Hepatic stellate cell (primary cell): ENCODE results near the gene ARHGEF1.
"Not testable (repeated sequence)": the region's sequence is repeated elsewhere in the genome, so short reads cannot be mapped to it uniquely, and the experiment has no call there.

ENCODE experiments used
- DNase-seq: peaks from one replicate; pipeline ENCODE4 v3.0.0; 2011; ENCODE audit warnings: low spot score

The ARHGEF1 gene

DNA sequence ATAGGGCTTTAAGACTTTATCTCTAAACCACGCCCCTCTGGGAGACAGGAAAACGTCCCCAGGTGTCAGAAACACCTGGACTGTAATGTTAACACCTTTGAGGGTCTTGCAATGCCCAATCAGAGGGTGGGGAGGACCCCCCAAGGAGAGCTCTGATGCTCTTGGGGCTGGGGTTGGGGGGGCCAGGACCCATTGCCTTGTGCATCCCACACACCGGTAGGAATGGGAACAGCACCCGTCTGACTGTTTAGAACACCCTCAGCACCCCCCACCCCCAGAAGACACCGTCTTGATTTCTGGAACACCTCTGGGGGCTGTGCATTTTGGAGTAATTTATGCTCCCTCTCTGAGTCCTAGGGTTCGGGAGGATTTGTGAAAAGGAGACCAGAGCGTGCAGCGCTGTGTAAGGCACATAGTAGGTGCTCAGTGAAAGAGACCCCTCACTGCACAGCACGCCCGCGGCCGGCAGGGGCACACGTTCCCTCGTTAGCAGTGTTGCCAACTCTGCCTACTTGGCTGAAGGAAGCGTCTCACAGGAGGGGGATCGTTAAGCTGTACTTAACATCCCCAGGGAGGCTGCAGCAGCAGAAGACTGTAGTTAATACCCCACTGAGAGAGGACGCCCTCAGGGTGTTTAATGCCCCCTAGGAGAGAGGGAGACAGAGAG, 48.1 kb downstream of the ARHGEF1 start:
- no peak for DNase-seq

- DNase-seq: no peak
These were observed 49.3 kb downstream of the ARHGEF1 start for GRCh38 chr19:41932259-41932719.

DNA sequence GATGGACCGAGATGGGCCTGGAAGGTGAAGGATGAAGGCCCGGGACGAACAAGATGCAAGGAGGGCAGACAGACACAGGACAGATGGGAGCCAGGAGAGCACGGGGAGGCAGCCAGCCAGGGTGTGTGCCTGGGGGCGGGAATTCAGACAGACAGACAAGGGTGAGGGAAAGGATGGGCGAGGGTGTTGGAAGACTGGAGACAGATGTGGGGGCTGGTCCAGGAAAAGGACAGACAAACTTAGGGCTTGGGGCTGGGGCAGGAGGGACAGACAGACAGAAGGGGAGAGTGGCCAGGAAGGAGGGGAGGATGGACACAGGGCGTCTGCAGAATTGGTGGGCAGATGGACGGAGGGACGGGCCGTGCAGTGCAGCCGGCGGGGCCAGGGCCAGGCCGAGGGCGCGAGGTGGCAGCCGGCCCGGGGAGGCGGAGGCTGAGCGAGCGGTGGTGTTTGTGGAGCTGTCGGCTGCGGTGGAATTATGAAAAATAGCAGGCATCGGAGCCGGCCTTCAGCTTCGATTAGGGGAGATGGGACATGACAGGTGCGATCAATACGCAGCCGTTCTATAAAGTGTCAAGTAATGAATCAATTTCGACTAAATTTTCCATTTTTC, 49.8 kb downstream of the ARHGEF1 start:
- no peak for DNase-seq

- DNase-seq: no peak
These were observed 50.9 kb downstream of the ARHGEF1 start for GRCh38 chr19:41933693-41934426.

DNA sequence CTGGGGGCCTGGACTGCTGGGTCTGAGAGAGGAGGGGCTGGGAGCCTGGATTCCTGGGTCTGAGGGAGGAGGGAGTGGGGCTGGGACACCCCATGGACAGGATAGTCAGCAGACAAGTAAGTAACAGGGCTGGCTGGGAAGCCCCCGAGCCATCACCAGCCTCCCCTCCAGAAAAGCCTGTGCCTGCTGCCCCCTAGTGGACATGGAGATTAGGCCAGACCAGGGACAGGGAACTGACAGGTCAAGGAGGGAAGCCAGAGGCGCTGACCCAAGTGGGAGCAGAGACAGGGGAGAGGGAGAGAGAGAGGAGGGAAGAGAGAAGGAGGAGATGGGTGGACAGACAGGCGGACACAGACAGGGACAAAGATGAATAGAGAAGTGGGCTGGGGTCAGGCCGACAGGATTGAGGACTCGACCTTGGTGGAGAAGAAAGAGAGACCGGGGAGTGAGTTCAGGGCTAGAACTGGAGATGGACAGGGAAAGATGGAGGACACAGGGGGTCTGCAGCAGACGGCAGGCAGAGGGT, 51.9 kb downstream of the ARHGEF1 start:
- peak; percentile 83 for DNase-seq

DNA sequence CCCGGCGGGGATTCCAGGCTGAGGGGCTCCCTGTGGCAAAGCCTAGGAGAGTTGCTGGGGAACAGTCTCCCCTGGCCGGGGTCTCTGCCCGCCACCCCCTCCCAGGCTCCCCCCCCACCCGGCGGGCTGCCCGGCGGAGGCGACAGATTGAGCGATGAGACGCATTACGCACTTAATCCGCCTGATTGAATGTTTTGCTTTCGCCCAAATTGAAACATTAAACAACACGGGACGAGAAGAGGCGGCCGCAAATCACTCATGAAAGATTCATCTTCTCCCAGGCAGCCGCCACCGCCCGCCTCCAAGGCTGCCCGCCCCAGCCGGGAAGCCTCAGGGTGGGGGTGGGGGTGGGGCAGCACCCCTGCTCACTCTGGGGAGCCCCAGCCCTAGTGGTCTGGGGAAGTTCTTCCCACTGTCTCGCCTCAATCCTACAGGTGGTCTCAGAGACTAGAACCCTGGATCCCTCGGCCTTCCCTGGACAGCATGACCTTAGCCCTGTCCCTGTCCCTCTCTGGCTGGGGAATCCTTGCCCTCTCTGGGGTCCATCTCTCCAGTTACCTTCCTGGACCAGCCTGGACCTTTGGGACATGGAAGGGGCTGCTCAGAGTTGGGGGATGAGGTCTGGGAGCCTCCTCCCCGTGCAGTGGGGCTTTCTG, 52.9 kb downstream of the ARHGEF1 start:
- no peak for DNase-seq

DNA sequence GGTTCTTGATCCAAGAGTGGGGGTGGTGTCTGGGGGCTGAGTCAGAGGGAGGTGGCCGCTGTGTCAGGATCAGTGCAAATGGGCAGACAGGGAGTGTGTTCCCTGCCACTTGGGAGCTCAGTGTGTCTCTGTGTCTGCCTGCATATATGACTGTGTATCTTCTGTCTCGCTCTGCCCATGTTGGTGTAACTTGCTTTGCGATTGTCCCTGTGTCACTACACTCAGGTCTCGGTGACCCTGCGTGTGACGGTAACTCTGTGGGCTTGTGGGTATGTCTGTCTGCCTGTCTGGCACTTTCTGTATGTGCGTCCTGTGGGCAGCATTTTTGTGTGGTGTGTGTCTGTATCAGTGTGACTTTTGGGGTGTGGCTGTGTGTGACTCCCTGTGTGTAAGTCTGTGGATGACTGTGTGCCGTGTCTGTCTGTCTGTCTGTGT, 53.4 kb downstream of the ARHGEF1 start:
- DNase-seq: no peak

- DNase-seq: no peak
These were observed 54.0 kb downstream of the ARHGEF1 start for GRCh38 chr19:41936961-41937360.

- no peak for DNase-seq
These were observed 54.8 kb downstream of the ARHGEF1 start for GRCh38 chr19:41937525-41938468.

DNA sequence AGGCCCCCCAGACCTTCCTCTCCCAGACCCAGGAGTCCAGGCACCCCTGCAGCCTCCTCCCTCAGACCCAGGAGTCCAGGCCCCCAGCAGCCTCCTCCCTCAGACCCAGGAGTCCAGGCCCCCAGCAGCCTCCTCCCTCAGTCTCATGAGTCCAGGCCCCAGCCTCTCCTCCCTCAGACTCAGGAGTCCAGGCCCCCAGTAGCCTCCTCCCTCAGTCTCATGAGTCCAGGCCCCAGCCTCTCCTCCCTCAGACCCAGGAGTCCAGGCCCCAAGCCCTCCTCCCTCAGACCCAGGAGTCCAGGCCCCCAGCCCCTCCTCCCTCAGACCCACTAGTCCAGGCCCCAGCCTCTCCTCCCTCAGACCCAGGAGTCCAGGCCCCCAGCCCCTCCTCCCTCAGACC, 56.2 kb downstream of the ARHGEF1 start:
- not testable (repeated sequence) for DNase-seq

DNA sequence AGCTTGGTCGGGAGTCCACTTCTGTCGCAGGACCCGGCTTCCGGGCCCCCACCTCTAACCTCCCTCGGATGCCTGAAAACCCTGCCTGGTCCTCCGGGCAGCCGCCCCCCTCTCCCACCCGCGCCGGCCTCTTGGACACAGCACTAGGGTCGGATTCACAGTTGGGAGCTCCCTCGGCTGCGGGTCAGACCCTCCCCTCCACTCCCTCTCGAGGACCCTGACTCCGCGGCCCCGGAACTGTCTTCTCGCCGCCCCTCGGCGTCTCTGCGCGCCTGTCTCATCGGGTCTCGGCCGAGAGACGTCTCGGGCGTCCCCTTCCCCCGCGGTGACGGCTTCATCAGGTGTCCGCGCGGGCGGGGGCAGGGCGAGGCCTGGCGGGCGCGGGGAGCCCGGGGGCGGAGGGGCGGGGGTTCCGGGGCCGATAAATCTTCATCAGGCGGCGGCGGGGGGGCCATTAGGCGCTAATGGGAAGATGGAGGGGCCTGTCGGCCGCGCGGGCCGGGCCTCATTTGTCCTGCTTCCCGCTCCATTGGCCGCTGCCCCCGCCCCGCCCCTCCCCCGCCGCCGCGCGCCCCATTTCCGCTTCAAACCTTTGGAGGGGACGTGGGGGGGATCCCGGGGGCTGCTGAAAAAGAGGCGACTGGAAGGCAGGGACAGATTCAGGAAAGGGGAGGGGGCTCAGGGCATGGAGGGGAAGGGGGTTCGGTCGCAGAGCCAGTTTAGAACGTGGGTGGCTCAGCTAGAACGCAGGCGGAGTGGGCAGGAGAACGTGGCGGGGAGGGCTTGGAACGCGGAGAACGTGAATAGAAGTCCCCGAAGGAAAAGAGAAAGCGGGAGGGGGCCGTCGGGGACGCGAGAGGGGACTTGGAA, 57.1 kb downstream of the ARHGEF1 start:
- DNase-seq: peak; percentile 67

GRCh38 chr19:41940731-41941409, 57.9 kb downstream of the ARHGEF1 start:
- no peak for DNase-seq

- DNase-seq: no peak
These were observed 58.6 kb downstream of the ARHGEF1 start for GRCh38 chr19:41941410-41942202.

GRCh38 chr19:41944336-41944735, 61.4 kb downstream of the ARHGEF1 start:
- DNase-seq: no peak

GRCh38 chr19:41945135-41945766, 62.3 kb downstream of the ARHGEF1 start:
- DNase-seq: no peak

DNA sequence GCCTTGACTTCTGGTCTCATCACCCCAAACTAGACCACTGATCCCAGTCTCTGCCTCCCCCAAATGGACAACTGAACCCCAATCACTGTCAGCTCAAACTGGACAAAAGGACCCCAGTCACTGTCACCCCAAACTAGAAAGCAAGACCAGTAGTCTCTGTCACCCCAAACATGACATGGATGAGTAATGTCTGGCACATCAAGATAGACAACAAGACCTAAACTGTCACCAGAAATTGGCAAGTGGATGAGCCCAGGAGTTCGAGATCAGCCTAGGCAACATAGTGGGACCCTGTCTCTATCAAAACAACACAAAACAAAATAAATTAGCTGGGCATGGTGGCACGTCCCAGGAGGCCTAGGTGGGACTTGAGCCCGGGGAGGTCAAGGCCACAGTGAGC, 64.1 kb downstream of the ARHGEF1 start:
- no peak for DNase-seq

DNA sequence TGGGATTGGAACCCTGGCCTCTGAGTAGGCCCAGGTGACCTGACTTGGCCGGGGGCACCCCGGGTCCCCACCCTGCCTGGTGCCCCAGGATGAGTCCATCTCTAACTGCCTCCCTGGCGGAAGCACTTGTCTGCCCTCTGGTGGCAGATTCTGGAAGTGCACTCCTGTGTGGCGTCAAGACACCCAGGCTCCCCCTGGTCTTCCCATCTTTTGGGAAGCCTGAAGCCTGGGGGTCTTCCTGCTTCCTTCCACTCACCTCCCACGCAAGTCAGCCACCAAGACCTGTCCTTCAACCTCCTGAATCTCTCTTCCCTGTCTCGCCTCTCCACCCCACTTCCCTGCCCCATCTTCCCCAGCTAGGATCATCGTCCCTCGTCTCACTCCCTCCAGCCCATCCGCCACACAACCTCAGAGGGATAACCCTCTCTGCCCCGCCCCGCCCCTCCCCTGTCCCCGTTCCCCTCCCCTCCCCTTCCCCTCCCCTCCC, 68.7 kb downstream of the ARHGEF1 start:
- peak; percentile 89 for DNase-seq

DNA sequence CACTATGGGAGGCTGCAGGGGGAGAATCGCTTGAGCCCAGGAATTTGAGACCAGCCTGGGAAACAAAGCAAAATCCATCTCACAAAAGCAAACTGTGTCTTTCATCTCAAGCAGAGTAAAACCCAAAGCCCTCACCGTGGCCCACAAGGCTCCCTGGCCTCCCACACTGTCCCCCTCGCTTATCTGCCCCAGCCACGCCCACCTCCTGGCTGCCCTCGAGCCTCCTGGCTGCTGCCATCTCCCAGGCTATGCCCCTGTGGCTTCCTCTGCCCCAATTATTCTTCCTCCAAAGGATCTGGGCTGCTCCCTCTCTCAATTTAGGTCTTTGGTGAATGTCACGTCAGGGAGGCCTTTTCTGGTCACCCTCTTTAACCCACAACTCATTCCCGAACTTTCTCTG, 72.5 kb downstream of the ARHGEF1 start:
- no peak for DNase-seq
